K562 (cell line): ENCODE results near the gene MKNK1. TPM values are rescaled to one million over a fixed set of nuclear protein-coding genes. Genes with fewer than 3 reads are reported as not detected.

Experiments
- CTBP1 ChIP-seq: fragments of 450-650 bp; IDR thresholded peaks from 2 replicates; pipeline ENCODE4 v1.6.1; 2016; ENCODE audit warnings: borderline replicate concordance
- CXXC5 ChIP-seq: fragments of 250-450 bp; sonication (Bioruptor Pico); IDR thresholded peaks from 2 replicates; pipeline ENCODE4 v1.8.0; 2022; ENCODE audit warnings: inconsistent platforms, mild to moderate bottlenecking, moderate library complexity
- NFE2L1 ChIP-seq: fragments of 450-650 bp; IDR thresholded peaks from 2 replicates; pipeline ENCODE4 v1.6.1; 2016; ENCODE audit warnings: missing genetic modification characterization, low read depth, mild to moderate bottlenecking, missing compliant biosample characterization, moderate library complexity, borderline replicate concordance
- RBFOX2 ChIP-seq: fragments of 200-400 bp; formaldehyde crosslinking; IDR thresholded peaks from 2 replicates; pipeline ENCODE4 v1.6.1; 2017; ENCODE audit warnings: low read depth, mild to moderate bottlenecking, low read length, moderate library complexity
- SUPT5H ChIP-seq: fragments of 450-650 bp; IDR thresholded peaks from 2 replicates; pipeline ENCODE4 v1.6.1; 2016
- TCF3 ChIP-seq: sonication (generic); formaldehyde crosslinking; IDR thresholded peaks from 2 replicates; pipeline ENCODE4 v1.4.0; 2020; ENCODE audit warnings: mild to moderate bottlenecking, missing genetic modification reagents
- ZNF134 ChIP-seq: fragments of 250-450 bp; sonication (Bioruptor Pico); conservative IDR thresholded peaks from 2 replicates; pipeline ENCODE4 v1.4.0; 2020
- polyA plus RNA-seq, 8 experiments: library from polyadenylated mRNA; depleted of rRNA in 4 of 8; stranded (reverse) in 5 of 8; unstranded in 3 of 8; fragments of >200 nt; fragmentation: Nextera tagmentation in 2 of 8; fragmentation: Illumina TruSeq in 1 of 8; extraction: Ambion mirVana in 2 of 8; extraction: Trizol in 1 of 8; gene quantifications; 2 replicates each; pipeline versions ENCODE4 v1.2.1 to v1.2.3, GENCODE V29; 2011 to 2014; ENCODE audit warnings: inconsistent platforms in 1 of 8, missing spikeins in 1 of 8
- total RNA-seq, 7 experiments: library from RNA; depleted of rRNA in 6 of 7; stranded (reverse); fragments of >200 nt in 6 of 7; fragmentation: Illumina TruSeq in 2 of 7; extraction: Trizol in 2 of 7; gene quantifications; 2 replicates each; pipeline versions ENCODE4 v1.2.1 to v1.2.3, GENCODE V29; 2011 to 2021; ENCODE audit warnings: low replicate concordance in 1 of 7
- TF ChIP-seq, protein P1 (sequence below): fragments of 200-600 bp; sonication (generic); IDR thresholded peaks from one replicate; pipeline ENCODE4 v1.6.1; 2012; ENCODE audit warnings: mild to moderate bottlenecking, low read depth, low read length, inconsistent platforms
- TF ChIP-seq, protein P2 (sequence below): fragments of 450-650 bp; formaldehyde crosslinking; IDR thresholded peaks from 2 replicates; pipeline ENCODE4 v1.4.0; 2020; ENCODE audit warnings: mild to moderate bottlenecking, moderate library complexity
- TF ChIP-seq, protein P3 (sequence below): sonication (generic); formaldehyde crosslinking; IDR thresholded peaks from 2 replicates; pipeline ENCODE4 v1.8.0; 2022; ENCODE audit warnings: missing genetic modification reagents, mild to moderate bottlenecking, moderate library complexity, borderline replicate concordance

MKNK1 gene
- total and polyA plus RNA-seq, 9 of the 15 experiments (the other 6 are each of a cell fraction or from before 2014, with no cell fraction given): 27.7 to 51.3 (median 43.7) TPM

DNA sequence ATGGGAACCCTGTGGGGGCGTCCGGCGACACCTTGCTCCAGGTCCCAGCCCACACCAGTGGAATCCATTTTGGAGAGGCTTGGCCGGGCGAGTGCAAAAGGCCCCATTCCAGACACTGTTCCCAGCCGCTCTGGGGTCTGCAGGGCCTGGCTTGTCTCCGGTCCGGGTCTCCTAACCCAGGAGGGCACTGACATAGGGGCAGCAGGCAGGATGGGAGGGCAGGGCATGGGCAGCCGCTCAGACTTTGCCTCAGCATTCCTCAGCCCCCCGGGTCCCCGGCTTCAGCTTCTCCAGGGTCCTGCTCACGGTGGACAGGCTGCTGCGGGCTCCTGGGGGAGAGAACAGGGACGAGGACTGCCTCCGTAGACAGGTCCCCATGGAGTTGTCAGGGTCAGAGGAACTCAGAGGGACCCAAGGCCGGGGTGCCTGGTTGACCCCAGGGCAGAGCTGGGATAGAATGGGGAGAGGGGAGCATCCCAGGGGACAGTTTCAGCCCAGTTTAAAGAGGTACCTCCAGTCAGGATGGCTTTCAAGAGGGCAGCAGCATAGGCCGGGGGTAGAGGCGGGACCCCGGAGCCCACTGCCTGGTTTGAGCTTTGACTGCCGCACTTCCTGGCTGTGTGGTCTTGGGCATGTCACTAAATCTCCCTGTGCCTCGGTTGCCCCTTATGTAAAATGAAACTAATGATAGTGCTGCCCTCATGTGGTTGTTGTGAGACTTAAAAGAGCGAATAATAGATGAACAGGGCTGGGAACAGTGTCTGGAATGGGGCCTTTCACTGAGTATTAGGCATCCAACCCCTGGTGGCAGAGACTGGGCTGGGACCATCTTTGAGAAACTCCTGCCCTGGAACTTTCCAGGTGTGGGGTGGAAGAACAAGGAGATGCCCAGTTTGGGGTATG, 56.3 kb downstream of the MKNK1 start (continued):
- TF ChIP-seq, protein P1, sequence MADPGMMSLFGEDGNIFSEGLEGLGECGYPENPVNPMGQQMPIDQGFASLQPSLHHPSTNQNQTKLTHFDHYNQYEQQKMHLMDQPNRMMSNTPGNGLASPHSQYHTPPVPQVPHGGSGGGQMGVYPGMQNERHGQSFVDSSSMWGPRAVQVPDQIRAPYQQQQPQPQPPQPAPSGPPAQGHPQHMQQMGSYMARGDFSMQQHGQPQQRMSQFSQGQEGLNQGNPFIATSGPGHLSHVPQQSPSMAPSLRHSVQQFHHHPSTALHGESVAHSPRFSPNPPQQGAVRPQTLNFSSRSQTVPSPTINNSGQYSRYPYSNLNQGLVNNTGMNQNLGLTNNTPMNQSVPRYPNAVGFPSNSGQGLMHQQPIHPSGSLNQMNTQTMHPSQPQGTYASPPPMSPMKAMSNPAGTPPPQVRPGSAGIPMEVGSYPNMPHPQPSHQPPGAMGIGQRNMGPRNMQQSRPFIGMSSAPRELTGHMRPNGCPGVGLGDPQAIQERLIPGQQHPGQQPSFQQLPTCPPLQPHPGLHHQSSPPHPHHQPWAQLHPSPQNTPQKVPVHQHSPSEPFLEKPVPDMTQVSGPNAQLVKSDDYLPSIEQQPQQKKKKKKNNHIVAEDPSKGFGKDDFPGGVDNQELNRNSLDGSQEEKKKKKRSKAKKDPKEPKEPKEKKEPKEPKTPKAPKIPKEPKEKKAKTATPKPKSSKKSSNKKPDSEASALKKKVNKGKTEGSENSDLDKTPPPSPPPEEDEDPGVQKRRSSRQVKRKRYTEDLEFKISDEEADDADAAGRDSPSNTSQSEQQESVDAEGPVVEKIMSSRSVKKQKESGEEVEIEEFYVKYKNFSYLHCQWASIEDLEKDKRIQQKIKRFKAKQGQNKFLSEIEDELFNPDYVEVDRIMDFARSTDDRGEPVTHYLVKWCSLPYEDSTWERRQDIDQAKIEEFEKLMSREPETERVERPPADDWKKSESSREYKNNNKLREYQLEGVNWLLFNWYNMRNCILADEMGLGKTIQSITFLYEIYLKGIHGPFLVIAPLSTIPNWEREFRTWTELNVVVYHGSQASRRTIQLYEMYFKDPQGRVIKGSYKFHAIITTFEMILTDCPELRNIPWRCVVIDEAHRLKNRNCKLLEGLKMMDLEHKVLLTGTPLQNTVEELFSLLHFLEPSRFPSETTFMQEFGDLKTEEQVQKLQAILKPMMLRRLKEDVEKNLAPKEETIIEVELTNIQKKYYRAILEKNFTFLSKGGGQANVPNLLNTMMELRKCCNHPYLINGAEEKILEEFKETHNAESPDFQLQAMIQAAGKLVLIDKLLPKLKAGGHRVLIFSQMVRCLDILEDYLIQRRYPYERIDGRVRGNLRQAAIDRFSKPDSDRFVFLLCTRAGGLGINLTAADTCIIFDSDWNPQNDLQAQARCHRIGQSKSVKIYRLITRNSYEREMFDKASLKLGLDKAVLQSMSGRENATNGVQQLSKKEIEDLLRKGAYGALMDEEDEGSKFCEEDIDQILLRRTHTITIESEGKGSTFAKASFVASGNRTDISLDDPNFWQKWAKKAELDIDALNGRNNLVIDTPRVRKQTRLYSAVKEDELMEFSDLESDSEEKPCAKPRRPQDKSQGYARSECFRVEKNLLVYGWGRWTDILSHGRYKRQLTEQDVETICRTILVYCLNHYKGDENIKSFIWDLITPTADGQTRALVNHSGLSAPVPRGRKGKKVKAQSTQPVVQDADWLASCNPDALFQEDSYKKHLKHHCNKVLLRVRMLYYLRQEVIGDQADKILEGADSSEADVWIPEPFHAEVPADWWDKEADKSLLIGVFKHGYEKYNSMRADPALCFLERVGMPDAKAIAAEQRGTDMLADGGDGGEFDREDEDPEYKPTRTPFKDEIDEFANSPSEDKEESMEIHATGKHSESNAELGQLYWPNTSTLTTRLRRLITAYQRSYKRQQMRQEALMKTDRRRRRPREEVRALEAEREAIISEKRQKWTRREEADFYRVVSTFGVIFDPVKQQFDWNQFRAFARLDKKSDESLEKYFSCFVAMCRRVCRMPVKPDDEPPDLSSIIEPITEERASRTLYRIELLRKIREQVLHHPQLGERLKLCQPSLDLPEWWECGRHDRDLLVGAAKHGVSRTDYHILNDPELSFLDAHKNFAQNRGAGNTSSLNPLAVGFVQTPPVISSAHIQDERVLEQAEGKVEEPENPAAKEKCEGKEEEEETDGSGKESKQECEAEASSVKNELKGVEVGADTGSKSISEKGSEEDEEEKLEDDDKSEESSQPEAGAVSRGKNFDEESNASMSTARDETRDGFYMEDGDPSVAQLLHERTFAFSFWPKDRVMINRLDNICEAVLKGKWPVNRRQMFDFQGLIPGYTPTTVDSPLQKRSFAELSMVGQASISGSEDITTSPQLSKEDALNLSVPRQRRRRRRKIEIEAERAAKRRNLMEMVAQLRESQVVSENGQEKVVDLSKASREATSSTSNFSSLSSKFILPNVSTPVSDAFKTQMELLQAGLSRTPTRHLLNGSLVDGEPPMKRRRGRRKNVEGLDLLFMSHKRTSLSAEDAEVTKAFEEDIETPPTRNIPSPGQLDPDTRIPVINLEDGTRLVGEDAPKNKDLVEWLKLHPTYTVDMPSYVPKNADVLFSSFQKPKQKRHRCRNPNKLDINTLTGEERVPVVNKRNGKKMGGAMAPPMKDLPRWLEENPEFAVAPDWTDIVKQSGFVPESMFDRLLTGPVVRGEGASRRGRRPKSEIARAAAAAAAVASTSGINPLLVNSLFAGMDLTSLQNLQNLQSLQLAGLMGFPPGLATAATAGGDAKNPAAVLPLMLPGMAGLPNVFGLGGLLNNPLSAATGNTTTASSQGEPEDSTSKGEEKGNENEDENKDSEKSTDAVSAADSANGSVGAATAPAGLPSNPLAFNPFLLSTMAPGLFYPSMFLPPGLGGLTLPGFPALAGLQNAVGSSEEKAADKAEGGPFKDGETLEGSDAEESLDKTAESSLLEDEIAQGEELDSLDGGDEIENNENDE: no peak
- TF ChIP-seq ZNF134 (no peak), NFE2L1 (tag) (no peak), CXXC5 (CRISPR knock-in tag) (peak; percentile 43; the same call in 1 of the 2 replicates), TCF3 (no peak), CTBP1 (peak; percentile 39; the same call in 1 of the 2 replicates), SUPT5H (no peak), RBFOX2 (no peak)
- TF ChIP-seq, protein P2, sequence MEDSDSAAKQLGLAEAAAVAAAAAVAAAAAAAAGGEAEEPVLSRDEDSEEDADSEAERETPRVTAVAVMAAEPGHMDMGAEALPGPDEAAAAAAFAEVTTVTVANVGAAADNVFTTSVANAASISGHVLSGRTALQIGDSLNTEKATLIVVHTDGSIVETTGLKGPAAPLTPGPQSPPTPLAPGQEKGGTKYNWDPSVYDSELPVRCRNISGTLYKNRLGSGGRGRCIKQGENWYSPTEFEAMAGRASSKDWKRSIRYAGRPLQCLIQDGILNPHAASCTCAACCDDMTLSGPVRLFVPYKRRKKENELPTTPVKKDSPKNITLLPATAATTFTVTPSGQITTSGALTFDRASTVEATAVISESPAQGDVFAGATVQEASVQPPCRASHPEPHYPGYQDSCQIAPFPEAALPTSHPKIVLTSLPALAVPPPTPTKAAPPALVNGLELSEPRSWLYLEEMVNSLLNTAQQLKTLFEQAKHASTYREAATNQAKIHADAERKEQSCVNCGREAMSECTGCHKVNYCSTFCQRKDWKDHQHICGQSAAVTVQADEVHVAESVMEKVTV: peak; percentile 50; the same call in 1 of the 2 replicates
- TF ChIP-seq, protein P3, sequence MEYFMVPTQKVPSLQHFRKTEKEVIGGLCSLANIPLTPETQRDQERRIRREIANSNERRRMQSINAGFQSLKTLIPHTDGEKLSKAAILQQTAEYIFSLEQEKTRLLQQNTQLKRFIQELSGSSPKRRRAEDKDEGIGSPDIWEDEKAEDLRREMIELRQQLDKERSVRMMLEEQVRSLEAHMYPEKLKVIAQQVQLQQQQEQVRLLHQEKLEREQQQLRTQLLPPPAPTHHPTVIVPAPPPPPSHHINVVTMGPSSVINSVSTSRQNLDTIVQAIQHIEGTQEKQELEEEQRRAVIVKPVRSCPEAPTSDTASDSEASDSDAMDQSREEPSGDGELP (CRISPR knock-in tag): no peak
